UCSD-AML1 (cell line): ENCODE data around the gene CDC42BPG.

Experiments
- DNase-seq: peaks from one replicate; lab custom pipeline; 2025; ENCODE audit not compliant: unreplicated experiment; lab: John Stamatoyannopoulos, UW

CDC42BPG gene

GRCh38 chr11:64844330-64845128 is at the start of gene CDC42BPG:
Gene CDC42BPG, minus strand, starts transcription at chr11:64844653. Its CDS starts 84 bp downstream, at chr11:64844569.
- DNase-seq = peak; percentile 73

GRCh38 chr11:64893194-64894069 is 49.0 kb upstream of the CDC42BPG start:
- DNase-seq = no peak

- no peak for DNase-seq
Observed at GRCh38 chr11:64892838-64893193, 48.4 kb upstream of the CDC42BPG start.

GRCh38 chr11:64892411-64892831 is 48.0 kb upstream of the CDC42BPG start:
- DNase-seq = no peak

- no peak for DNase-seq
Observed at GRCh38 chr11:64891880-64892279, 47.4 kb upstream of the CDC42BPG start.

- DNase-seq = no peak
Observed at GRCh38 chr11:64891215-64891848, 46.9 kb upstream of the CDC42BPG start.

- DNase-seq = no peak
Observed at GRCh38 chr11:64890522-64890939, 46.1 kb upstream of the CDC42BPG start.

GRCh38 chr11:64888729-64889511 is 44.5 kb upstream of the CDC42BPG start:
- no peak for DNase-seq

- no peak for DNase-seq
Observed at GRCh38 chr11:64888406-64888728, 43.9 kb upstream of the CDC42BPG start.

GRCh38 chr11:64887757-64888405 is 43.4 kb upstream of the CDC42BPG start:
- DNase-seq = peak; percentile 83

GRCh38 chr11:64887234-64887756 is 42.8 kb upstream of the CDC42BPG start:
- no peak for DNase-seq

GRCh38 chr11:64885367-64886286 is 41.2 kb upstream of the CDC42BPG start:
- no peak for DNase-seq

- no peak for DNase-seq
Observed at GRCh38 chr11:64884019-64884418, 39.6 kb upstream of the CDC42BPG start.

GRCh38 chr11:64883575-64883974 is 39.1 kb upstream of the CDC42BPG start:
- no peak for DNase-seq

GRCh38 chr11:64882243-64882642 is 37.8 kb upstream of the CDC42BPG start:
- DNase-seq = no peak

GRCh38 chr11:64881476-64881875 is 37.0 kb upstream of the CDC42BPG start:
- DNase-seq = no peak

- DNase-seq = no peak
Observed at GRCh38 chr11:64880240-64881001, 36.0 kb upstream of the CDC42BPG start.

GRCh38 chr11:64879244-64879900 is 34.9 kb upstream of the CDC42BPG start:
- peak; percentile 64 for DNase-seq
